MM.1S (cell line): ENCODE results near the gene KLRC4.
"Not testable (repeated sequence)": the region's sequence is repeated elsewhere in the genome, so short reads cannot be mapped to it uniquely, and the experiment has no call there.

Source experiments
- DNase-seq: peaks from one replicate; pipeline ENCODE4 v3.0.0-alpha.2; 2015
- H2AFZ ChIP-seq: fragments of 300-600 bp; sonication (generic); 2 replicates; pipeline ENCODE4 v1.6.0; 2016; ENCODE audit warnings: antibody characterized with exemption, low read length
- H3F3A ChIP-seq: fragments of 300-600 bp; sonication (generic); 2 replicates; pipeline ENCODE4 v1.6.1; 2016; ENCODE audit warnings: mild to moderate bottlenecking, antibody characterized with exemption, low read length, moderate library complexity, mixed read lengths; ENCODE audit not compliant: insufficient read depth
- H3K27ac ChIP-seq: fragments of 300-600 bp; sonication (generic); 2 replicates; pipeline ENCODE4 v1.5.1; 2016; ENCODE audit warnings: mild to moderate bottlenecking, low read length
- H3K27me3 ChIP-seq: fragments of 300-600 bp; sonication (generic); replicated peaks from 2 replicates; pipeline ENCODE4 v1.6.0; 2016; ENCODE audit warnings: low read length; ENCODE audit not compliant: insufficient read depth
- H3K36me3 ChIP-seq: fragments of 300-600 bp; sonication (generic); replicated peaks from 2 replicates; pipeline ENCODE4 v1.6.1; 2016; ENCODE audit warnings: mild to moderate bottlenecking, low read length, mixed read lengths; ENCODE audit not compliant: insufficient read depth
- H3K4me1 ChIP-seq: fragments of 300-600 bp; sonication (generic); 2 replicates; pipeline ENCODE4 v1.6.1; 2016; ENCODE audit warnings: low read length, mixed read lengths
- H3K4me2 ChIP-seq: fragments of 300-600 bp; sonication (generic); 2 replicates; pipeline ENCODE4 v1.6.0; 2016; ENCODE audit warnings: low read depth, low read length
- H3K4me3 ChIP-seq: fragments of 300-600 bp; sonication (generic); 2 replicates; pipeline ENCODE4 v1.5.1; 2016; ENCODE audit warnings: low read length, mixed read lengths
- H3K79me2 ChIP-seq: fragments of 300-600 bp; sonication (generic); 2 replicates; pipeline ENCODE4 v1.6.1; 2016; ENCODE audit warnings: mixed run types, low read length, mixed read lengths
- H3K9ac ChIP-seq: fragments of 300-600 bp; sonication (generic); 2 replicates; pipeline ENCODE4 v1.6.1; 2016; ENCODE audit warnings: low read length, mixed read lengths
- H3K9me2 ChIP-seq: fragments of 300-600 bp; sonication (generic); replicated peaks from 2 replicates; pipeline ENCODE4 v1.6.1; 2016; ENCODE audit warnings: mild to moderate bottlenecking, low read length, mixed read lengths; ENCODE audit not compliant: insufficient read depth
- H3K9me3 ChIP-seq: fragments of 300-600 bp; sonication (generic); replicated peaks from 2 replicates; pipeline ENCODE4 v1.6.1; 2016; ENCODE audit warnings: mild to moderate bottlenecking, low read length, mixed read lengths; ENCODE audit not compliant: insufficient read depth
- H4K20me1 ChIP-seq: fragments of 300-600 bp; sonication (generic); 2 replicates; pipeline ENCODE4 v1.6.1; 2016; ENCODE audit warnings: mild to moderate bottlenecking, low read length, moderate library complexity, mixed read lengths; ENCODE audit not compliant: insufficient read depth
- EZH2 ChIP-seq: fragments of 300-600 bp; sonication (generic); optimal IDR thresholded peaks from 2 replicates; pipeline ENCODE3; 2017; ENCODE audit warnings: low read depth, mild to moderate bottlenecking, antibody characterized with exemption, low read length, mixed read lengths
- EZH2phosphoT487 ChIP-seq: fragments of 300-600 bp; sonication (generic); IDR thresholded peaks from 2 replicates; pipeline ENCODE4 v1.6.1; 2018; ENCODE audit warnings: antibody characterized with exemption, low read length
- TF ChIP-seq, protein P1 (sequence below): fragments of 300-600 bp; sonication (generic); IDR thresholded peaks from 2 replicates; pipeline ENCODE4 v1.5.1; 2016; ENCODE audit warnings: antibody characterized with exemption, low read length, mixed read lengths

The KLRC4 gene

GRCh38 chr12:10368206-10369171, 41.1 kb downstream of the KLRC4 start:
- H3K4me1 ChIP-seq = peaks cover 9% of the 10 kb centered on the region; the same call in 1 of the 2 replicates
- no peak for DNase-seq

DNA sequence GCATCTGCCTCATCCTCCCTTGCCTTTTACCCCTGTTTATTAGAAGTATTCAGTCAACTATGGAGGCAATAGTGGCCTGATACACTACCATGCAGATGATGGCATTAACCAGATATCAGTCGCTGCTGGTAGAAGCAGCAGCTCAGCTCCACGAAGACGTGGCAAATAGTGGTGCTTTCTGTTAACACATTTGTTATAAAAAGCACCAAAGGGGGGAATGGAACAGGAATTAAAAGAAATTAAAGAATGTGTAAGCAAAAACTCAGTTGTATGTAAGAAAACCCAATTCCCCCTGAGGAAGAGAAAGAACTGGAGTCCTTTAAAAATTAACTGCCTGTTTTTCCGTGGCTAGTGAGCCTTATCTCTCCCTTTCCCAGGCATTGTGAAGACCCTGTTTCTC, 41.8 kb downstream of the KLRC4 start:
- not testable (repeated sequence) for H3K4me1 ChIP-seq, H3K27ac ChIP-seq, H3K9me2 ChIP-seq, H3K36me3 ChIP-seq, H3K4me2 ChIP-seq, H3F3A ChIP-seq, H2AFZ ChIP-seq, H4K20me1 ChIP-seq, H3K79me2 ChIP-seq, H3K4me3 ChIP-seq, H3K9me3 ChIP-seq, H3K9ac ChIP-seq, DNase-seq
- H3K27me3 ChIP-seq = peaks cover 85% of the 10 kb centered on the region

More at GRCh38 chr12:10368206-10369171, 41.1 kb downstream of the KLRC4 start:
- no peak overlapping the region for H3K4me3 ChIP-seq
- H3K9me3 ChIP-seq = no peaks in the 10 kb centered on the region
- no peak for TF ChIP-seq EZH2phosphoT487
- TF ChIP-seq, protein P1, sequence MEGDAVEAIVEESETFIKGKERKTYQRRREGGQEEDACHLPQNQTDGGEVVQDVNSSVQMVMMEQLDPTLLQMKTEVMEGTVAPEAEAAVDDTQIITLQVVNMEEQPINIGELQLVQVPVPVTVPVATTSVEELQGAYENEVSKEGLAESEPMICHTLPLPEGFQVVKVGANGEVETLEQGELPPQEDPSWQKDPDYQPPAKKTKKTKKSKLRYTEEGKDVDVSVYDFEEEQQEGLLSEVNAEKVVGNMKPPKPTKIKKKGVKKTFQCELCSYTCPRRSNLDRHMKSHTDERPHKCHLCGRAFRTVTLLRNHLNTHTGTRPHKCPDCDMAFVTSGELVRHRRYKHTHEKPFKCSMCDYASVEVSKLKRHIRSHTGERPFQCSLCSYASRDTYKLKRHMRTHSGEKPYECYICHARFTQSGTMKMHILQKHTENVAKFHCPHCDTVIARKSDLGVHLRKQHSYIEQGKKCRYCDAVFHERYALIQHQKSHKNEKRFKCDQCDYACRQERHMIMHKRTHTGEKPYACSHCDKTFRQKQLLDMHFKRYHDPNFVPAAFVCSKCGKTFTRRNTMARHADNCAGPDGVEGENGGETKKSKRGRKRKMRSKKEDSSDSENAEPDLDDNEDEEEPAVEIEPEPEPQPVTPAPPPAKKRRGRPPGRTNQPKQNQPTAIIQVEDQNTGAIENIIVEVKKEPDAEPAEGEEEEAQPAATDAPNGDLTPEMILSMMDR = no peak
- no peak for TF ChIP-seq EZH2
- H3K36me3 ChIP-seq = no peaks in the 10 kb centered on the region
- no peaks in the 10 kb centered on the region for H3F3A ChIP-seq
- H3K9me2 ChIP-seq = no peaks in the 10 kb centered on the region
- no peak overlapping the region for H3K4me2 ChIP-seq
- peaks cover 4% of the 10 kb centered on the region for H4K20me1 ChIP-seq
- peaks cover 83% of the 10 kb centered on the region for H3K27me3 ChIP-seq
- no peak overlapping the region for H2AFZ ChIP-seq
- no peak overlapping the region for H3K27ac ChIP-seq
- H3K9ac ChIP-seq = no peak overlapping the region
- no peaks in the 10 kb centered on the region for H3K79me2 ChIP-seq

- H3K79me2 ChIP-seq = no peaks in the 10 kb centered on the region
- H3K36me3 ChIP-seq = no peaks in the 10 kb centered on the region
- TF ChIP-seq EZH2phosphoT487 (no peak), EZH2 (no peak)
- TF ChIP-seq, protein P1 = no peak
- peaks cover 88% of the 10 kb centered on the region for H3K27me3 ChIP-seq
- no peaks in the 10 kb centered on the region for H3K9me2 ChIP-seq
- H2AFZ ChIP-seq = no peak overlapping the region
- H4K20me1 ChIP-seq = peaks cover 4% of the 10 kb centered on the region
- no peak for DNase-seq
- 0 out of 2 replicates have a peak, but pooled peaks cover 4% of the 10 kb centered on the region for H3K4me1 ChIP-seq
- no peaks in the 10 kb centered on the region for H3F3A ChIP-seq
- no peaks in the 10 kb centered on the region for H3K9me3 ChIP-seq
- H3K9ac ChIP-seq = no peak overlapping the region
- no peak overlapping the region for H3K4me3 ChIP-seq
- H3K4me2 ChIP-seq = no peak overlapping the region
- no peak overlapping the region for H3K27ac ChIP-seq
Observed at GRCh38 chr12:10366875-10367274, 42.7 kb downstream of the KLRC4 start.
